HT-29 (cell line): ENCODE results near the gene SDCBP2. TPM values are rescaled to one million over a fixed set of nuclear protein-coding genes. Genes with fewer than 3 reads are reported as not detected.

Source experiments
- DNase-seq: peaks from one replicate; pipeline ENCODE4 v3.0.0-alpha.2; 2015; ENCODE audit warnings: low spot score
- total RNA-seq: library from RNA; depleted of rRNA; stranded (reverse); fragments of >200 nt; shearing (Covaris generic); gene quantifications from 2 replicates; pipeline ENCODE4 v1.2.3, GENCODE V29; 2014

SDCBP2 gene
- total RNA-seq, 1 experiment from 2014 or later, result 22.4 TPM

GRCh38 chr20:1297486-1297885 is 31.5 kb downstream of the SDCBP2 start:
- DNase-seq, result no peak

- DNase-seq, result no peak
Observed at GRCh38 chr20:1296922-1297321, 32.0 kb downstream of the SDCBP2 start.

- no peak for DNase-seq
Observed at GRCh38 chr20:1296117-1296610, 32.8 kb downstream of the SDCBP2 start.

- DNase-seq, result no peak
Observed at GRCh38 chr20:1295276-1295930, 33.5 kb downstream of the SDCBP2 start.

- no peak for DNase-seq
Observed at GRCh38 chr20:1294497-1294896, 34.4 kb downstream of the SDCBP2 start.

- no peak for DNase-seq
Observed at GRCh38 chr20:1293641-1294379, 35.1 kb downstream of the SDCBP2 start.

GRCh38 chr20:1292620-1293019 is 36.3 kb downstream of the SDCBP2 start:
- no peak for DNase-seq

GRCh38 chr20:1291191-1291741 is 37.7 kb downstream of the SDCBP2 start:
- no peak for DNase-seq

- DNase-seq, result no peak
Observed at GRCh38 chr20:1287787-1288569, 41.0 kb downstream of the SDCBP2 start.

- DNase-seq, result no peak
Observed at GRCh38 chr20:1287306-1287705, 41.6 kb downstream of the SDCBP2 start.

GRCh38 chr20:1286267-1287024 is 42.5 kb downstream of the SDCBP2 start:
- no peak for DNase-seq

GRCh38 chr20:1283522-1284510 is 45.1 kb downstream of the SDCBP2 start:
- DNase-seq, result no peak

- no peak for DNase-seq
Observed at GRCh38 chr20:1282966-1283365, 46.0 kb downstream of the SDCBP2 start.

GRCh38 chr20:1281279-1282057 is 47.5 kb downstream of the SDCBP2 start:
- no peak for DNase-seq

- no peak for DNase-seq
Observed at GRCh38 chr20:1280195-1281102, 48.5 kb downstream of the SDCBP2 start.

GRCh38 chr20:1278993-1279392 is 49.9 kb downstream of the SDCBP2 start:
- DNase-seq, result no peak

- no peak for DNase-seq
Observed at GRCh38 chr20:1277529-1278322, 51.2 kb downstream of the SDCBP2 start.
